ENCODE results near the gene TES. TPM values are rescaled to one million over a fixed set of nuclear protein-coding genes. Genes with fewer than 3 reads are reported as not detected.

The TES gene
- total and polyA plus RNA-seq, 12 donors, result 9.4 to 38.5 (median 16.9) TPM

- H3K27ac ChIP-seq, result no peak overlapping the region
- 55 to 76% methylated on average over 1 of the region's 1 CpG for WGBS, 2 donors
- DNase-seq, result no peak
- TF ChIP-seq CTCF (IDR thresholded peaks at IDR 0.05), result no peak
- no peak overlapping the region for H3K4me3 ChIP-seq
- ATAC-seq, result no peak
- no peaks in the 10 kb centered on the region for H3K4me1 ChIP-seq
- H3K27me3 ChIP-seq, result peaks cover 0 to 5% (median 0%) of the 10 kb centered on the region in 7 donors
- intact Hi-C loops (cut with DNase I), result no loop called here
- H3K9me3 ChIP-seq, result no peaks in the 10 kb centered on the region
- H3K36me3 ChIP-seq, result no peaks in the 10 kb centered on the region
Observed at GRCh38 chr7:116200963-116201362, 9.4 kb upstream of the TES start.

- intact Hi-C loops (cut with DNase I), result no loop called here
- TF ChIP-seq CTCF (IDR thresholded peaks at IDR 0.05), result no peak
- Histone ChIP-seq H3K4me1 (peaks cover 0 to 5% (median 0%) of the 10 kb centered on the region in 9 donors), H3K36me3 (no peaks in the 10 kb centered on the region), H3K4me3 (no peak overlapping the region), H3K27me3 (peaks cover 0 to 5% (median 0%) of the 10 kb centered on the region in 7 donors), H3K27ac (no peak overlapping the region), H3K9me3 (no peaks in the 10 kb centered on the region)
- DNase-seq (no peak), ATAC-seq (no peak)
- 88 to 90% methylated on average over 1 of the region's 1 CpG for WGBS, 2 donors
Observed at GRCh38 chr7:116206141-116206540, 4.2 kb upstream of the TES start.

- H3K27ac ChIP-seq, result no peak overlapping the region
- no peaks in the 10 kb centered on the region for H3K36me3 ChIP-seq
- no peak overlapping the region for H3K4me3 ChIP-seq
- intact Hi-C loops (cut with DNase I), result no loop called here
- ATAC-seq (no peak), DNase-seq (no peak)
- H3K4me1 ChIP-seq, result peaks cover 0 to 31% (median 20%) of the 10 kb centered on the region in 9 donors
- H3K9me3 ChIP-seq, result no peaks in the 10 kb centered on the region
- 83 to 84% methylated on average over 1 of the region's 1 CpG for WGBS, 2 donors
- H3K27me3 ChIP-seq, result no peaks in the 10 kb centered on the region
- no peak for TF ChIP-seq CTCF (IDR thresholded peaks at IDR 0.05)
Observed at GRCh38 chr7:116208919-116209318, 1.4 kb upstream of the TES start.

- Histone ChIP-seq H3K36me3 (no peaks in the 10 kb centered on the region), H3K4me3 (peak overlapping the region in 3 of 10 donors; percentile 75 to 84 (median 78)), H3K4me1 (peaks cover 0 to 38% (median 27%) of the 10 kb centered on the region in 9 donors), H3K9me3 (no peaks in the 10 kb centered on the region), H3K27ac (peak overlapping the region in 4 of 10 donors; percentile 90 to 94 (median 92)), H3K27me3 (no peaks in the 10 kb centered on the region)
- no peak for ATAC-seq
- 93 to 96% methylated on average over 6 of the region's 6 CpGs for WGBS, 2 donors
- no peak for TF ChIP-seq CTCF (IDR thresholded peaks at IDR 0.05)
- DNase-seq, result no peak
- intact Hi-C loops (cut with DNase I), result loop anchor here in 2 of 10 donors (2.0 kb wide), 2 partner anchors 17 to 19 kb away; no protein-coding TSS in a partner anchor
Observed at GRCh38 chr7:116209561-116210070, 723 bp upstream of the TES start.
